D721Med (cell line): ENCODE results near the gene CTSZ.

ENCODE experiments used
- DNase-seq: peaks from one replicate; pipeline ENCODE4 v3.0.0; 2011; ENCODE audit warnings: low spot score; ENCODE audit not compliant: insufficient read length
- FAIRE-seq: peaks from 2 replicates; lab custom pipeline; 2011; peaks lifted over from hg19 to GRCh38; lab: Jason Lieb, UNC
- CTCF ChIP-seq: IDR thresholded peaks from 2 replicates; pipeline ENCODE4 v1.5.1; 2012; ENCODE audit warnings: mild to moderate bottlenecking, control low read depth; ENCODE audit not compliant: insufficient read depth; ENCODE audit errors: missing control alignments

CTSZ gene

GRCh38 chr20:58978351-58979190, 28.5 kb downstream of the CTSZ start:
- TF ChIP-seq CTCF = no peak
- FAIRE-seq (no peak), DNase-seq (no peak)

- DNase-seq (no peak), FAIRE-seq (no peak)
- TF ChIP-seq CTCF = no peak
These were observed 30.9 kb downstream of the CTSZ start for GRCh38 chr20:58976061-58976730.

GRCh38 chr20:58975353-58975752, 31.7 kb downstream of the CTSZ start:
- DNase-seq (no peak), FAIRE-seq (no peak)
- TF ChIP-seq CTCF = no peak

GRCh38 chr20:58973866-58974265, 33.2 kb downstream of the CTSZ start:
- FAIRE-seq = no peak

GRCh38 chr20:58973179-58973578, 33.9 kb downstream of the CTSZ start:
- no peak for FAIRE-seq
- no peak for TF ChIP-seq CTCF
- no peak for DNase-seq

More at GRCh38 chr20:58973866-58974265, 33.2 kb downstream of the CTSZ start:
- DNase-seq = no peak
- no peak for TF ChIP-seq CTCF

GRCh38 chr20:58971429-58971828, 35.6 kb downstream of the CTSZ start:
- FAIRE-seq (no peak), DNase-seq (no peak)
- TF ChIP-seq CTCF = no peak

- DNase-seq (no peak), FAIRE-seq (no peak)
- no peak for TF ChIP-seq CTCF
These were observed 36.9 kb downstream of the CTSZ start for GRCh38 chr20:58970146-58970545.
